Brain pericyte (primary cell): ENCODE measurements around the gene ADD3.
A peak's percentile ranks its signal among the peaks of the same experiment; 100 is the strongest.

Experiments used
- DNase-seq: peaks from one replicate; pipeline ENCODE4 v3.0.0-alpha.2; 2012; ENCODE audit warnings: low read depth, low spot score

The ADD3 gene

DNA sequence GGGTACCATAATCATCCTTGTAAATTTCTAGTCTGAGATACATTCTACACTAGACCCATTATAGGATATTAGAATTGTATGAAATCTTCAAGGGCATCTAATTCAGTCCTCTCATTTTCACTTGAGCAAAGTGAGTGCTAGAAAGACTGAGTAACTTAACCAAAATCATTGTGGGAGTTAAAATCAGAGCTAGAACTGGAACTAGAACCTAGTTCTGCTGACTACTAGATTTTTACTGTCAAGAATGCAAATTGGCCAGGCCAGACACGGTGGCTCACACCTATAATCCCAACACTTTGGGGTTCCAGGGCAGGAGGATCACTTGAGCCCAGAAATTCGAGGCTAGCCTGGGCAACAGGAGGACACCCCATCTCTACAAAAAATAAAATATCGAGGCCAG, 53.9 kb downstream of the ADD3 start:
- DNase-seq, result no peak

GRCh38 chr10:110065269-110065668, 57.5 kb downstream of the ADD3 start:
- DNase-seq, result no peak

- no peak for DNase-seq
Observed at GRCh38 chr10:110067960-110068770, 60.4 kb downstream of the ADD3 start.

- DNase-seq, result no peak
Observed at GRCh38 chr10:110068780-110069179, 61.0 kb downstream of the ADD3 start.

DNA sequence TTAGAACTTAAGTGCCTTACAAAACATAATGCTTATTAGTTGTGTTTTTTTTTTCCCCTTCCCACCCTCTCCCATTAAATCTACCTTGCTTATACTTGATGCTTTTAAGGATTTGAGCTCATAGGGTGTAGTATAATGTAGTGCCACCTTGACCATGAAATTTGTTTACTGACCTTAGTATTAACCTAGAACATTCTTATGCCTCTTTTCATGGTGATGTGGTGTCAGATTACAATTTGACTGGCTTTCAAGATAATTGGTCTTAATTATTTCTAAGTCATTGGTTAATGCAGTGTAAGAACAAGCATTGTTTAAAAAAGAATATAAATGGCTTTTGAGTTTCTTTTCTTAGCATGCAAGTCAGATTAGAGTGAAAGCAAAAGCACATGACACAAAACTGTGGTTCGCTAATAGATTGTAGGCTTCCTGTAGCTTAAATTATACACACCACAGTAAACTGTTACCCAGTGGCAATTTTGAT, 61.8 kb downstream of the ADD3 start:
- no peak for DNase-seq

DNA sequence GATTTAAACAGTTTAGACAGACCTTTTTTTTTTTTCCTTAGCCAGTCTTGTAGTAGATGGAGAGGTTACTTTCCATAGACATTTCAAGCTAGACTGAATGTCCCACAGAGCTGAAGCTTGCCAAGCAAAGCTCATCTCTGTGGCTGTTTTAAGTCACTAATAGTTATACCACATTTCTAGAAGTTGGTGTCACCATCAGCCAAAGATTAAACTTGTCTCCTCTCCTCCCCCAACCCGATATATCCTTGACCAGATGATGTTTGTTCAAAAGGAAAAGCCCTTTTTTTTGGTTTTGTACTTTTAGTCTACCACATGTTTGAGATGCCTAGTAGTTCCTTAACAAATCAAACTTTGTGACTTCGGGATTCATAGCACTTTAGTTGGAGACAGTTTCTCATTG, 66.1 kb downstream of the ADD3 start:
- DNase-seq, result no peak

DNA sequence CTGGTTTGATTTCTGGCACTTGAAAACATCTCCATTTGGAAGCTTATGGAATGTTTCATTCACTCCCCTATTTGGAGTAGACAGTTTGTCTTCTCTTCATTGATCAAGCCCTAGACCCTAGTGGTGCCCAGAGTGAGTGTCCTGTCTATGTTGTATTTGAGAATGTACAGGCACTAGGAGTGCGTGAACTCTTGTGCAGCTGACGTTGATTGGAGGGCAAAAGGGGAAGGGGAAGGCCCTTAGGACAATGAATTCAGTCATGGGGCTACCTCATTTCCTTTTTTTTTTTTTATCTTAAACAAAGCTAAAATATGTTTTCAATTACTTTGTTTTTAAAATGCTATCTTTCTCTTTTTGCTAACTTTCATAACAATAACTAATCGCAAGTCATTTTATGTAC, 66.5 kb downstream of the ADD3 start:
- DNase-seq, result no peak

GRCh38 chr10:110074758-110075671, 67.2 kb downstream of the ADD3 start:
- DNase-seq, result peak; percentile 56

GRCh38 chr10:110075686-110076085, 67.9 kb downstream of the ADD3 start:
- DNase-seq, result no peak

GRCh38 chr10:110076559-110077318, 69.0 kb downstream of the ADD3 start:
- DNase-seq, result peak; percentile 45

- DNase-seq, result no peak
Observed at GRCh38 chr10:110077436-110078130, 69.8 kb downstream of the ADD3 start.

- no peak for DNase-seq
Observed at GRCh38 chr10:110078317-110078716, 70.5 kb downstream of the ADD3 start.

DNA sequence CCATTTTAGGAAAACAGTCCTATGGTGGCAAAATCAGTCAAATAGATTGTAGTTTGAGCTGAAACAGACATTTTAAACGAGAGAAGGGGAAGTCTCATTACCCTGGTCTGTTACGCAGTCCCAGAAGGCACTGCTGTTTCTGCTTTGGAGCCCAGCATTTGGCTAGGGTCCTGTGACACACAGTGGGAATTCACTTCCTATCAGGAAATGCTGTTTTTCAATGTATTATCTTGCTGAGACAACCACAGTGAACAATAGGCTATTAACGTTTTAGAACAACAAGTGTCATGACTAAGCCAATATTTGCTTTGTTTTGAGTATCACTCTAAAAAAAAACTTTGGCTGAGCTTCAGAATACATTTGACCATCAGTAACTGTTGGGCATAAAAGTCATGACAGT, 74.1 kb downstream of the ADD3 start:
- DNase-seq, result peak; percentile 53

- DNase-seq, result no peak
Observed at GRCh38 chr10:110083884-110084283, 76.1 kb downstream of the ADD3 start.

DNA sequence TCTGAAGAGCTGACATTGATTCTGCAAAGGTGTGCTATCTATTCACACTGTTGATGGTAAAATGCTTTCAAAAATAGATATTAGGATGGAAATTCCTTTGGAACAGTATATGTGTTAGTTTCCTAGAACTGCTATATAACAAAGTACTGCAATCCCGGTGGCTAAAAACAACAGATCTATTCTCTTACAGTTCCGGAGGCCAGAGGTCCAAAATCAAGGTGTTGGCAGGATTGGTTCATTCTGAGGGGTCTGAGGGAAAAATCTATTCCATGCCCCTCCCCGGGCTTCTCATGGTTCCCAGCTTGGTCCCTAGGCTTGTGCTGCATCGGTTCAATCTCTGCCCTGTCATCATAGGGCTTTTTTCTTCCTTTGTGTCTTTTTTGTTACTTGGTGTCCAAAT, 79.9 kb downstream of the ADD3 start:
- DNase-seq, result no peak

DNA sequence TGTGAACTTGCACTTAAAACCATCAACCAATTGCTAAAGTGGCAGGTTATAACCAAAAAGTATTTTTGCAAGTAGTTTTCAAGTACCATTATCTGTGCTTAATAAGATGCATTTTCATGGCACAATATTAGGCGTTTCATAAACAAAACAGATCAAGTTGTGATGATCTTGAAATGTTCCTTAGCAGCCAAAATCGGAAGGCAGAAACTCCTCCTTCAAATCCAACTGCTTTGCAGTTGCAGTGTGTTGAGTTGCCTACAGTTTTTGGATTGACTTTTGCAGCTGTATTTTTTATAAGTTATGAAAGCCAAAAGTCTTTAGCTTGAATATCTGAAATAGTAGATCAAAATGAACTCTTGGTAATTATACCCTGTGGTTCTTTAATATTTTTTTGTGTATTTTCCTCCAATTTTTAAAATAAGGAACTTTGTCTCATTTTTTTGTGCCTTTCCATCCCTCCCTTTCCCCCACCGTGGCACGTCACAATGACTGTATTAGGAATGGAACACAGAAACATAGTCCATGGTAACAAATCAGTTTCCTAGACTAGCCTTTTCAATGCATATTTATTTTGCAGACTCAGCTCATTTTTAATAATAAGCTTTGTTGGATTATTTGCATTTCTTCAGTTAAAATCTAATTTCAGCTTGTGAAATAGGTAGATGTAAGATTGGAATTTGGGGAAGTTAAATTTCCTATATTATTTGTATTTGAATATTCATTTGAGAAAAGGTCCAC, 80.8 kb downstream of the ADD3 start:
- DNase-seq, result no peak

DNA sequence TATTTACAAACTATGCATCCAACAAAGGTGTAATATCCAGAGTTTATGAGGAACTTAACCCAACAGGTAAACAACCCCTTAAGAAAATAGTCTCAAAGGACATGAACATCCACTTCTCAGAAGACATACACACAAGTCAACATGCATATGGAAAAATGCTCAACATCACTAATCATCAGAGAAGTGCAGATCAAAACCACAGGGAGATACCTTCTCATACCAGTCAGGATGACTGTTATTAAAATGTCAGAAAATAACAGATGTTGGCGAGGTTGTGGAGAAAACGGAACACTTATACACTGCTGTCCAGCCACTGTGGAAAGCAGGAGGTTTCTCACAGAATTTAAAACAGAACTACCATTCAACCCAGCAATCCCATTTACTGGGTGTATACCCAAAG, 84.0 kb downstream of the ADD3 start:
- DNase-seq, result no peak

- no peak for DNase-seq
Observed at GRCh38 chr10:110093722-110094121, 85.9 kb downstream of the ADD3 start.

GRCh38 chr10:110094786-110095185, 87.0 kb downstream of the ADD3 start:
- DNase-seq, result no peak

GRCh38 chr10:110101464-110102144, 93.8 kb downstream of the ADD3 start:
- no peak for DNase-seq
